ENCODE results near the gene TSPAN7. TPM values are rescaled to one million over a fixed set of nuclear protein-coding genes. Genes with fewer than 3 reads are reported as not detected.

Gene TSPAN7
- total RNA-seq, 1 experiment from 2014 or later = 3.5 TPM

- TF ChIP-seq CTCF (conservative IDR thresholded peaks at IDR 0.05) = no peak
- Mint-ChIP-seq H3K4me1 (no peaks in the 10 kb centered on the region), H3K27ac (no peak overlapping the region), H3K36me3 (ENCODE audit: insufficient read depth in 1 of 3, low read depth in 3 of 3) (peaks cover 0 to 2% (median 0%) of the 10 kb centered on the region in 3 experiments; a peak in 3 of 7 replicates), H3K4me3 (no peak overlapping the region), H3K9me3 (peaks cover 61 to 67% of the 10 kb centered on the region in 2 experiments), H3K27me3 (ENCODE audit: low read depth) (no peaks in the 10 kb centered on the region; the same call in 1 of the 2 replicates)
- H4K8ac ChIP-seq (replicated peaks; ENCODE audit: insufficient read length, low read depth, low read length) = no peak overlapping the region
- no CpG with 5 or more reads among the region's 5 CpGs for WGBS (ENCODE audit: extremely low coverage, insufficient read length, low lambda C conversion rate)
- H2BK120ac ChIP-seq (ENCODE audit: low read depth, low read length, poor library complexity, severe bottlenecking) = no peak overlapping the region
- H3K9ac ChIP-seq (ENCODE audit: extremely low read depth, insufficient read length, low read length) = no peak overlapping the region
- H3K27ac ChIP-seq (ENCODE audit: insufficient read length, low read depth, low read length) = no peak overlapping the region
- H3K18ac ChIP-seq (ENCODE audit: insufficient read length, low read depth, low read length) = no peak overlapping the region
- no peak overlapping the region for H3K23ac ChIP-seq (ENCODE audit: insufficient read length, low read depth, low read length)
- H3K9me3 ChIP-seq (ENCODE audit: control insufficient read depth, low read depth, low read length) = no peaks in the 10 kb centered on the region
- no peak for DNase-seq
- no peak overlapping the region for H3K4ac ChIP-seq (ENCODE audit: low read depth, low read length)
- H4K5ac ChIP-seq (ENCODE audit: insufficient read length, low read depth, low read length) = no peak overlapping the region
- no peak overlapping the region for H3K56ac ChIP-seq (ENCODE audit: insufficient read length, low read depth, low read length)
- H2BK15ac ChIP-seq (ENCODE audit: low read depth, low read length) = no peak overlapping the region
- H4K20me1 ChIP-seq (ENCODE audit: control insufficient read depth, insufficient read depth, insufficient read length) = no peaks in the 10 kb centered on the region
- H4K91ac ChIP-seq (ENCODE audit: insufficient read length, low read depth, low read length) = no peak overlapping the region
- no peak overlapping the region for H2AK5ac ChIP-seq (ENCODE audit: insufficient read length, low read length)
- no peaks in the 10 kb centered on the region for H3K79me1 ChIP-seq (ENCODE audit: insufficient read depth, low read depth, low read length, poor library complexity, severe bottlenecking)
- H2BK12ac ChIP-seq (ENCODE audit: insufficient read length, low read depth, low read length) = no peak overlapping the region
- no peak overlapping the region for H2BK20ac ChIP-seq (ENCODE audit: low read depth, low read length, poor library complexity, severe bottlenecking)
- no peak overlapping the region for H2AFZ ChIP-seq (ENCODE audit: low read length)
- no peaks in the 10 kb centered on the region for H3K4me1 ChIP-seq (ENCODE audit: insufficient read depth, low read length)
- no peak overlapping the region for H3K4me2 ChIP-seq (ENCODE audit: insufficient read depth, insufficient read length, low read length)
- no peaks in the 10 kb centered on the region for H3K27me3 ChIP-seq (ENCODE audit: insufficient read depth, low read length)
- H3K23me2 ChIP-seq (ENCODE audit: insufficient read length, low read depth, low read length, poor library complexity, severe bottlenecking) = no peaks in the 10 kb centered on the region
- no peaks in the 10 kb centered on the region for H3K79me2 ChIP-seq (ENCODE audit: insufficient read depth, low read length)
- no peak overlapping the region for H2BK5ac ChIP-seq (ENCODE audit: insufficient read length, low read length)
- no peak overlapping the region for H3T11ph ChIP-seq (ENCODE audit: low read length)
- no peak overlapping the region for H3K14ac ChIP-seq (ENCODE audit: insufficient read depth, low read length)
Measured at GRCh38 chrX:38661561-38661960, 100.2 kb downstream of the TSPAN7 start.

Data from H9 (cell line).